SKM-1 (cell line): ENCODE measurements around the gene SPATA13.

Experiments
- DNase-seq: peaks from one replicate; lab custom pipeline; 2025; ENCODE audit not compliant: unreplicated experiment; lab: John Stamatoyannopoulos, UW

The SPATA13 gene

DNA sequence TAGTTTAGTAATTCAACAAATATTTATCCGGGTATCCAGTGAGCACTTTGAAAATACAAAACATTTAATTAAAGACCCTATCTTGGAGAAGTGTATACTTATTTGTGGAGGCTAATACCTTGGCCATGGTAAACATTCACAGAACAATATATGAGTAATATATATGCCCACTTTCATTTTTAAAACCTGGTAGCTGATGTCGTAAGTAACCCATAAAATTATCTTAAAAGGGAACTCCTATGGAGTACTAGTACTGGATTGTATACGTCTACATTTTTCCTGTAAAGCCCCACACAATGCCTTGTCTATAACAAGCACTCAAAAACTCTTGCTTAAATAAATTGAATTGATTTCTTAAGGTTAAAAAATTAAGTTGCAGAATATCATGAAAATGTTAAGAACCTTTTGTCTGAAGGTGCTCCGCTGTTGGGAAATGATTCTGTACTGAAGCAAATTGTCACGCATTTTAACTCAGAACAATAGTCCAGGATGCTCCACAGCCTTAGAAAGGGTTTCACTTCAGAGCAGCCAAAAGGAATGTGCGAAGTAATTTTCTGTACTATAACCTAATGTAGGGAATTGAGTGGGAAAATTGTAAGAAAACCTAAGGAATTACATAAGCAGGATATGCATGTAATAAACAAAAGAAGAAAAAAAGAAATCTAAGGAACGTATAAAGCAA is 90.0 kb downstream of the SPATA13 start:
- DNase-seq, result no peak

DNA sequence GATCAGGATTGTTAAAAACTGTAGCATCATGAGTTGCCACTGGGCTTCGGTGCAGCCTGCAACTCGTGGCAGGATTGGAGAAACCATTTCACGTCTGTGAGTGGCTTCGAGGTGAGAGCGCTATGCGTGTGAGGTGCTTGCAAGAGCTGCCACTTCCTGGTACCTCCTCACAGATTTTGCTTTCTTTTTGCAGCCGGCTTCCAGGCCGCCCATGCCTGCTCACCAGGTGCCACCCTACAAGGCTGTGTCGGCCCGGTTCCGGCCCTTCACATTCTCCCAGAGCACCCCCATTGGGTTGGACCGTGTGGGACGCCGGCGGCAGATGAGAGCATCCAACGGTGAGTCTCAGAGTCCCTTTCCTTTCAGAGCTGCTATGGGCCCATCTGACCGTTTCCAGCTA is 91.0 kb downstream of the SPATA13 start:
- no peak for DNase-seq

DNA sequence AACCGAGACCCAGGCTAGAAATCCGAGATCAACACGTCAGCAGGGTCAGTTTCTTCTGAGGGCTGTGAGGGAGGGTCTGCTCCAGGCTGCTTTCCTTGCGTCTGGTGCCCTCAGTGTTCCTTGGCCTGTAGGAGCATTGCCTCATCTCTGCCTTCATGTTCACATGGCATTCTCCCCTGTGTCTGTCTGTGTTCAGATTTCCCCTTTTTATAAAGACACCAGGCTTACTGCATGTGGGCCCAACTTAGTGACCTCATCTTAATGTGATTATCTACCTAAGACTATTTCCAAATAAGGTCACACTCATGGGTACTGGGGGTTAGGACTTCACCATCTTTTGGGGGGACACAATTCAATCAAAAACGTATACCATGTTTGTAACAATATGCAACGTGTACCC is 91.6 kb downstream of the SPATA13 start:
- DNase-seq, result no peak

- no peak for DNase-seq
Measured at GRCh38 chr13:24253520-24254145, 93.1 kb downstream of the SPATA13 start.

DNA sequence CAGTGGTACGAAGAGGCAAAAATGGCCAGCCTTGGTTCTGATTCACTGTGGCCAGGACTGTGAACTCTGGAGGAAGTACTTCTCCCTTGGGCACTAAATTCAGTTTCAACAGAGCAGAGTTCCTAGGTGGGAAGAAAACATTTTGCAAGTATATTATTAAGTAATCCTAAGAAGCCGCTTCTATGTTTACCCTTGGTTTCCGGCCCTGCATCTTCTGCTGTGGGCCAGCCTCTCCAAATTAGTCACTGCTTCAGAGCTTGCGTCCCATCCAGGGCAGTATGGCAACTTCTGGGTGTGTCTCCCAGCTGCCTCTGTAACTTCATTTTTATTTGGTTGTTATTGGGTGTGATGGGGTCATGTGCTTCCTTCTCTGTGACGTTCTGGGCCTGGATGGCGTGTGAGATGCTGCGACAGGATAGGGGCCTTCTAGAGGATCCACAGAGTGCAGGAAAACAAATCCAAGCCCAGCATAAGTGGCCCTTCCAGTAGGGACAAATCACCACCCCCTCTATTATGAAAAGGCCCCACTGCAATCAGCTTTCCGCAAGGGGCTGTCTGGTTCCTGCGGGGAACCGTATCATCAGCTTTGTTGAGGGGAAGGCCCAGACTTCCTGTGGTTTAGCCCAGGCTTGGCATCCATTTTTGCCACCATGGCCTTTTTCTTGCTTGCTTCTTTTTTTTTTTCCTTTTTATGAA is 93.8 kb downstream of the SPATA13 start:
- peak; percentile 91 for DNase-seq

- DNase-seq, result no peak
Measured at GRCh38 chr13:24257497-24257896, 97.0 kb downstream of the SPATA13 start.

- DNase-seq, result no peak
Measured at GRCh38 chr13:24261566-24261965, 101.0 kb downstream of the SPATA13 start.

GRCh38 chr13:24263632-24264031 is 103.1 kb downstream of the SPATA13 start:
- DNase-seq, result no peak

DNA sequence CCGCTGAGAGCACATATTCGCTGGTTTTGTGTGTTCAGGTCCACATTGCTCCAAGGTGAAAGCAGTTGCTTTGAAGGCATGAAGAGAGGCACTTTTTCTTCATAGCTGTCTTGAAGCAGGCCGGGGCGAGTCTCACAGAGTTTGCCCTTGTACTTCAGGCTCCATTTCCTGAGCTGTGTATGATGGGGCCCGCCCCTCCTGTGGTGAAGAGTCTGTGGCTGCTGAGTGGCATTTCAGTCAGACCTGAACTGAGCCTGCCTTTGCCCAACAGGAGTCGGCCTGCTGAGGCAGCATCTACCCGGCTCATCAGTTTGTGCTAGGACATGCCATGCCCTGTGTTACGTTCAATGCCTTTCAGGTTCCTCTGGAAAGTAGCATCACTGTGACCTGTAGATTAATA is 104.5 kb downstream of the SPATA13 start:
- no peak for DNase-seq

- DNase-seq, result no peak
Measured at GRCh38 chr13:24265453-24265852, 104.9 kb downstream of the SPATA13 start.

GRCh38 chr13:24267274-24267673 is 106.8 kb downstream of the SPATA13 start:
- DNase-seq, result no peak

DNA sequence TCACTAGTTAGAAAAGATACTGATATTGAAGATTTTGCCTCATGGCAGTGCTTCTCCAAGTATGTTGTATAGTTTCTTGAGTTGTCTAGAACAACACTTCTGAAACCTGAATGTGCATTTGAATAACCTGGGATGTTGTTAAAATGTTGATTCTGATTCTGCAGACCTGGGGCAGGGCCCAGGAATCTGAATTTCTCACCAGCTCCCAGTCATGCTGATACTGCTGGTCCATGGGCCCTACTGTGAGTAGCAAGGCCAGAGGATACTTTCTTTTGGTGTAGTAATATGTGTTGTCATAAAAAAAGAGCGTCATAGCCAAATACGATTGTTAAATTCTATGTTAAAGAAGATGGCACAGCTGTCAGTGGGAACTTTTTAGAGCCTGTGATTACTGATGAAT is 107.3 kb downstream of the SPATA13 start:
- no peak for DNase-seq

- no peak for DNase-seq
Measured at GRCh38 chr13:24269821-24270220, 109.3 kb downstream of the SPATA13 start.

- no peak for DNase-seq
Measured at GRCh38 chr13:24270639-24271141, 110.2 kb downstream of the SPATA13 start.

DNA sequence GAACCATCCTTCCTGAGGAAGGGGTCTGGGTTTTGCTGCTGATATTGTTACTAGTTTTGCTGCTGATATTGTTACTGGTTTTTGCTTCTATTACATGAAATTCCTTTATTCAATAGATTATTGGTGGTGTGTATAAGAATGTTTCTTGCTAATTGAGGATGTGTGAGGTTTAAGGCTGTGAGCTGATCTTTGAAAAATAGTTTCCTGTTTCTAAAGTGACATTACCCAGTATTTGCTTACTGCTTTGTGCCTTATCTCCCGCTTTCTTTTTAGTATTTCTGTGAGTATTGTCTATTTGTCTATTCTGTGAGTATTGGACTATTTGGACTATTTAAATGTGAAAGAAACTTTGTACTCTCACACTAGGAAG is 110.7 kb downstream of the SPATA13 start:
- no peak for DNase-seq

GRCh38 chr13:24271601-24272451 is 111.3 kb downstream of the SPATA13 start:
- no peak for DNase-seq

DNA sequence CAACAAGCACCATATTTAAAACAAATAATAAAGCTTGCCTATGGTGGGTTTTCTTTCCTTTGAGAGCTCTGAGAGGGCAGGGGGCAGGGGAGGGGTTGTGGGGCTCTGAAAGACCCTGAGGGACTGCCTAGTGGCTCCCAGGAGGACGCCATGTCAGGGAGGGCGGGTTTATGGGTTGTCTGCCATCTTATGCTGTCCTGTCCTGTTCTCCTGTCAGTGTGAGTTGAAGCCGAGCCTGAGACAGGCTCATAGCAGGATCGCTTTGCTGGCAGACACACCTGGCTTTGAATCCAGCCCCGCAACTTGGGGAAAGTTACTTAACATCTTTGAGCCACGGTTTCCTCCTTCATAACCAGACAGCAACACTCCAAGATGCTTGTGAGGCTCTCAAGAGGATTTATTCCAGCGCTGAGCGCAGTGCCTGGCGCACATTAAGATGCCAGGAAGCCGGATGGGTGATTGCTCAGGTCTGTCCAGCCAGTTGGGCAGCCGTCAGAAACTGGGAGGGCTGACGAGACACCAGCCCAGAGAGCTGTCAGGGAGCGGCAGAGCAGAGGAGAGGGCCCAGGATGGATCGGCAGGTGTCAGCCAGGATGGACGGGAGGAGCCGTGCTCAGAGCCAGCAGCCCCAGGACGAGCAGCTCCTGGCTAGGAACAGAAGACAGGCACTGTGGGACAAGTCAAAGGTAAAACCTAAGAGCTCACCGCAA is 112.1 kb downstream of the SPATA13 start:
- DNase-seq, result no peak

DNA sequence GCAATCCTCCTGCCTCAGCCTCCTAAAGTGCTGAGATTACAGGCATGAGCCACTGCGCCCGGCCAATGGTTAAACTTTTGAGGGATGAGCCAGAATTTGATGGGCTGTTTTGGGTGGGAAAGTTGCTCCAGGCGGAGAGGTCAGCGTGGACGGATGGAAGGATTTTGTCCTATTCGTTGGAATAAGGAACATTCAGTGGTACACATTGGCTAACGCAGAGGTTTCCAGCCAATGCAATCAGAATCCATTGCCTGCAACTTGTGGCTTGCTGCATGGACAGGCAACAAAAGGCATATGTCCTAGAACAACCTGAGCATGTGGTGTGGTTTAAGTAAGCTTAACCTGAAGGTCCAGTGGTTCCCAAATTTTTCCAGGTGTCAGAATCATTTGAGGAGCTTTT is 113.4 kb downstream of the SPATA13 start:
- DNase-seq, result no peak

DNA sequence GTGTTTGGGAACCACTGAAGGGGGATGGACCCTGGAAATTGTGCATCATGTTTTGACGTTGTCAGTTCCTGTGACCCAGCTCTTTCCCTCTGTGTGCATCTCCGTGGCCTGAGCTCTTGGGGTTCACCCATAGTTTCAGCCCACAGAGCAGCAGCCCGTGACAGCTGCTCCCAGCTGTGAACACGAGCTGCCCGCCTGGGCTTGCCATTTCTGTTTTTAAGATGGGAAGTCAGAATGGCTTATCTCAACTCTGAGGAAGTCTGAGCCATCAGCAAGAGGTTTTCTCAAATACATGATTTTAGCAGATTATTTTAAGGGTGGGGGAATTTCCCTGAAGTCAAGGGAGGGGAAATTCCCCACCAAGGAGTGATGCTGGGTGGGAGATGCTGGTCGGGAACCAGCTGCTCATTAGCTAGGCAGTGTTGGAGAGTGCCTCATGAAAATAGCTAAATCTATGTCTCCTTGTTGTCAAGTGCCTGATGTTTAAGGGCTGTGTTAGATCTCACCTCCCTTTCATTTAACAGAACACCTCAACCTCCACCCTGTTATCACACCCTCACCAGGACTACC is 114.0 kb downstream of the SPATA13 start:
- no peak for DNase-seq

GRCh38 chr13:24275041-24275440 is 114.5 kb downstream of the SPATA13 start:
- no peak for DNase-seq
